GM13977 (cell line): ENCODE results near the gene TMEM63B.

Experiments used
- DNase-seq: peaks from one replicate; pipeline ENCODE4 v3.0.0; 2012; ENCODE audit warnings: low spot score
- CTCF ChIP-seq: IDR thresholded peaks from 2 replicates; pipeline ENCODE4 v1.5.1; 2012; ENCODE audit warnings: mild to moderate bottlenecking, control low read depth; ENCODE audit not compliant: insufficient read depth; ENCODE audit errors: extremely low read depth, missing control alignments
- in situ Hi-C: fragments of 300-500 bp; cut with MboI; formaldehyde crosslinking; loops from one replicate; pipeline ENCODE4 v1.12.0; 2022; ENCODE audit warnings: low sequenced_read_pairs, low pct_unique_long_range_greater_than_20kb, mixed read lengths, inconsistent platforms; ENCODE audit not compliant: unreplicated experiment

Gene TMEM63B

GRCh38 chr6:44126320-44127149, 819 bp upstream of the TMEM63B start:
- in situ Hi-C loops: no loop called here
- no peak for TF ChIP-seq CTCF
- peak; percentile 86 for DNase-seq

- TF ChIP-seq CTCF: peak; percentile 4
- in situ Hi-C loops: no loop called here
- peak; percentile 66 for DNase-seq
Observed at GRCh38 chr6:44128020-44128917, 915 bp downstream of the TMEM63B start.

GRCh38 chr6:44129841-44130322, 2.5 kb downstream of the TMEM63B start:
- in situ Hi-C loops: no loop called here
- no peak for DNase-seq
- no peak for TF ChIP-seq CTCF

- in situ Hi-C loops: no loop called here
- no peak for DNase-seq
Observed at GRCh38 chr6:44131892-44132291, 4.5 kb downstream of the TMEM63B start.

GRCh38 chr6:44132476-44132875, 5.1 kb downstream of the TMEM63B start:
- TF ChIP-seq CTCF: no peak
- DNase-seq: no peak

More at GRCh38 chr6:44131892-44132291, 4.5 kb downstream of the TMEM63B start:
- TF ChIP-seq CTCF: no peak

More at GRCh38 chr6:44132476-44132875, 5.1 kb downstream of the TMEM63B start:
- in situ Hi-C loops: no loop called here
